ENCODE measurements around the gene DNAJB6. TPM values are rescaled to one million over a fixed set of nuclear protein-coding genes. Genes with fewer than 3 reads are reported as not detected.

The DNAJB6 gene
- total RNA-seq, 1 donor from 2014 or later = 126 TPM

- no peak for TF ChIP-seq CTCF (IDR thresholded peaks at IDR 0.05; ENCODE audit: insufficient read depth, low read length, poor library complexity, severe bottlenecking)
- DNase-seq (ENCODE audit: low read depth) = no peak
- Histone ChIP-seq H3K36me3 (ENCODE audit: control insufficient read depth, insufficient read depth, low read length) (no peaks in the 10 kb centered on the region), H3K4me3 (ENCODE audit: low read depth, low read length) (no peak overlapping the region), H3K27me3 (ENCODE audit: control insufficient read depth, insufficient read depth, low read length) (no peaks in the 10 kb centered on the region)
Observed at GRCh38 chr7:157402911-157403534, 66.2 kb downstream of the DNAJB6 start.

- no peak overlapping the region for H3K4me3 ChIP-seq (ENCODE audit: low read depth, low read length)
- no peaks in the 10 kb centered on the region for H3K36me3 ChIP-seq (ENCODE audit: control insufficient read depth, insufficient read depth, low read length)
- no peaks in the 10 kb centered on the region for H3K27me3 ChIP-seq (ENCODE audit: control insufficient read depth, insufficient read depth, low read length)
- DNase-seq (ENCODE audit: low read depth) = no peak
- no peak for TF ChIP-seq CTCF (IDR thresholded peaks at IDR 0.05; ENCODE audit: insufficient read depth, low read length, poor library complexity, severe bottlenecking)
Observed at GRCh38 chr7:157403646-157404401, 67.0 kb downstream of the DNAJB6 start.

GRCh38 chr7:157404845-157405481 lies 68.2 kb downstream of the DNAJB6 start:
- no peak for TF ChIP-seq CTCF (IDR thresholded peaks at IDR 0.05; ENCODE audit: insufficient read depth, low read length, poor library complexity, severe bottlenecking)
- DNase-seq (ENCODE audit: low read depth) = peak; percentile 89

GRCh38 chr7:157405501-157405900 lies 68.7 kb downstream of the DNAJB6 start:
- H3K36me3 ChIP-seq (ENCODE audit: control insufficient read depth, insufficient read depth, low read length) = no peaks in the 10 kb centered on the region
- TF ChIP-seq CTCF (IDR thresholded peaks at IDR 0.05; ENCODE audit: insufficient read depth, low read length, poor library complexity, severe bottlenecking) = no peak
- no peaks in the 10 kb centered on the region for H3K27me3 ChIP-seq (ENCODE audit: control insufficient read depth, insufficient read depth, low read length)
- DNase-seq (ENCODE audit: low read depth) = no peak
- no peak overlapping the region for H3K4me3 ChIP-seq (ENCODE audit: low read depth, low read length)

More at GRCh38 chr7:157404845-157405481, 68.2 kb downstream of the DNAJB6 start:
- Histone ChIP-seq H3K27me3 (ENCODE audit: control insufficient read depth, insufficient read depth, low read length) (no peaks in the 10 kb centered on the region), H3K4me3 (ENCODE audit: low read depth, low read length) (no peak overlapping the region), H3K36me3 (ENCODE audit: control insufficient read depth, insufficient read depth, low read length) (no peaks in the 10 kb centered on the region)

- no peaks in the 10 kb centered on the region for H3K27me3 ChIP-seq (ENCODE audit: control insufficient read depth, insufficient read depth, low read length)
- peak; percentile 19 for TF ChIP-seq CTCF (IDR thresholded peaks at IDR 0.05; ENCODE audit: insufficient read depth, low read length, poor library complexity, severe bottlenecking)
Observed at GRCh38 chr7:157405914-157406810, 69.4 kb downstream of the DNAJB6 start.

More at GRCh38 chr7:157405914-157406810, 69.4 kb downstream of the DNAJB6 start:
- no peak for DNase-seq (ENCODE audit: low read depth)
- Histone ChIP-seq H3K4me3 (ENCODE audit: low read depth, low read length) (no peak overlapping the region), H3K36me3 (ENCODE audit: control insufficient read depth, insufficient read depth, low read length) (no peaks in the 10 kb centered on the region)

Data from kidney epithelial cell (primary cell).